Upper lobe of right lung (tissue), 1 donor: ENCODE measurements around the gene CLEC4D. TPM values are rescaled to one million over a fixed set of nuclear protein-coding genes. Genes with fewer than 3 reads are reported as not detected.

Experiments used
- ATAC-seq: fragments of 200-7000 bp; cut with Tn5 transposase; one replicate; pipeline ENCODE4 v1.9.1; 2020; ENCODE audit warnings: mild to moderate bottlenecking, moderate library complexity
- DNase-seq: peaks from one replicate; pipeline ENCODE4 v3.0.0-alpha.2; 2020
- H3K27ac ChIP-seq: fragments of 200-600 bp; one replicate; pipeline ENCODE4 v1.8.0; 2022
- H3K27me3 ChIP-seq: fragments of 200-600 bp; one replicate; pipeline ENCODE4 v1.8.0; 2022; ENCODE audit warnings: mild to moderate bottlenecking
- H3K36me3 ChIP-seq: fragments of 200-600 bp; one replicate; pipeline ENCODE4 v1.8.0; 2022
- H3K4me1 ChIP-seq: fragments of 200-600 bp; one replicate; pipeline ENCODE4 v1.8.0; 2022
- H3K4me3 ChIP-seq: fragments of 200-600 bp; one replicate; pipeline ENCODE4 v1.8.0; 2022; ENCODE audit warnings: mild to moderate bottlenecking
- H3K9me3 ChIP-seq: fragments of 200-600 bp; one replicate; pipeline ENCODE4 v1.8.0; 2022
- intact Hi-C: fragments of 100-400 bp; cut with DNase I; formaldehyde crosslinking; loops from one replicate; pipeline ENCODE4 v1.11.0; 2022
- total RNA-seq: library from RNA; stranded (reverse); fragmentation: NEBNext Ultra II Directional; extraction: Animal tissue kit (Norgen Biotek cat#: 25700); gene quantifications from one replicate; pipeline ENCODE4 v1.2.1, GENCODE V29; 2021
- TF ChIP-seq, protein P1 (sequence below): fragments of 200-600 bp; IDR thresholded peaks from one replicate; pipeline ENCODE4 v1.8.0; 2022; ENCODE audit warnings: antibody characterized with exemption
- donor health status: DM: no; HTN: yes; CAD: no; lungs with severe emphysema.

CLEC4D gene
- total RNA-seq, 1 donor from 2014 or later: 1.1 TPM

DNA sequence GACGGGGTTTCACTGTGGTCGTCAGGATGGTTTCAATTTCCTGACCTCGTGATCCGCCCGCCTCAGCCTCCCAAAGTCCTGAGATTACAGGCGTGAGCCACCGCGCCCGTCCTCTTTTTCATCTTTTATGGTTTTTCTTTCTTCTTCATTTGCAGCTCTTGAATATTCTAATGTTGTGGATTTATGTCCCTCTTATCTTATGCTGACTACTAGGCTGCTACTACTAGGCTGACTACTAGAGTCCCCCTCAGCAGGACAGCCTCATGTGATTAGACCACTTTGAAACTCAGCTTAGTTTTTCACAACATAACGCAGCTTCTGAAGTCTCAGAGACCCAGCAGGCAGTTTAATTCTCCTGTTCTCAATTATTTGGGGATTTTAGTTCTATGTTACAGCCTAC is 28.3 kb downstream of the CLEC4D start:
- Histone ChIP-seq H3K4me1 (no peaks in the 10 kb centered on the region), H3K27me3 (no peaks in the 10 kb centered on the region), H3K4me3 (no peak overlapping the region), H3K36me3 (no peaks in the 10 kb centered on the region), H3K27ac (no peak overlapping the region), H3K9me3 (no peaks in the 10 kb centered on the region)
- TF ChIP-seq, protein P1, sequence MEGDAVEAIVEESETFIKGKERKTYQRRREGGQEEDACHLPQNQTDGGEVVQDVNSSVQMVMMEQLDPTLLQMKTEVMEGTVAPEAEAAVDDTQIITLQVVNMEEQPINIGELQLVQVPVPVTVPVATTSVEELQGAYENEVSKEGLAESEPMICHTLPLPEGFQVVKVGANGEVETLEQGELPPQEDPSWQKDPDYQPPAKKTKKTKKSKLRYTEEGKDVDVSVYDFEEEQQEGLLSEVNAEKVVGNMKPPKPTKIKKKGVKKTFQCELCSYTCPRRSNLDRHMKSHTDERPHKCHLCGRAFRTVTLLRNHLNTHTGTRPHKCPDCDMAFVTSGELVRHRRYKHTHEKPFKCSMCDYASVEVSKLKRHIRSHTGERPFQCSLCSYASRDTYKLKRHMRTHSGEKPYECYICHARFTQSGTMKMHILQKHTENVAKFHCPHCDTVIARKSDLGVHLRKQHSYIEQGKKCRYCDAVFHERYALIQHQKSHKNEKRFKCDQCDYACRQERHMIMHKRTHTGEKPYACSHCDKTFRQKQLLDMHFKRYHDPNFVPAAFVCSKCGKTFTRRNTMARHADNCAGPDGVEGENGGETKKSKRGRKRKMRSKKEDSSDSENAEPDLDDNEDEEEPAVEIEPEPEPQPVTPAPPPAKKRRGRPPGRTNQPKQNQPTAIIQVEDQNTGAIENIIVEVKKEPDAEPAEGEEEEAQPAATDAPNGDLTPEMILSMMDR: no peak
- ATAC-seq (no peak), DNase-seq (no peak)
- intact Hi-C loops: loop anchor here (10.0 kb wide), 1 partner anchor 63 kb away; no protein-coding TSS in a partner anchor

DNA sequence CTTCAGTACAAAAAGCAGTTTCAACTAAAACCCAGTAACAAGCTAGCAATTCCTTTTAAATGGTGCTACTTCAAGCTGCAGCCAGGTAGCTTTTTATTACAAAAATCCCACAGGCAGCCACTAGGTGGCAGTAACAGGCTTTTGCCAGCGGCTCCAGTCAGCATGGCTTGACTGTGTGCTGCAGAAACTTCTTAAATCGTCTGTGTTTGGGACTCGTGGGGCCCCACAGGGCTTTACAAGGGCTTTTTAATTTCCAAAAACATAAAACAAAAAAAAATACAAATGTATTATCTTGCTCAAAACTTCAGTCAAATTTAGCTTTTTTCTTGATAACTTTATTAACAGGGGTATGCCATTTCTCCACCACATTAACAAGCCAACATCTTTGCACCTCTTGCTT is 31.0 kb downstream of the CLEC4D start:
- no peaks in the 10 kb centered on the region for H3K36me3 ChIP-seq
- no peak for DNase-seq
- no peak overlapping the region for H3K4me3 ChIP-seq
- ATAC-seq: peak; percentile 88
- intact Hi-C loops: loop anchor here (10.0 kb wide), 1 partner anchor 61 kb away; no protein-coding TSS in a partner anchor
- H3K9me3 ChIP-seq: no peaks in the 10 kb centered on the region
- TF ChIP-seq, protein P1: peak; percentile 98
- no peaks in the 10 kb centered on the region for H3K4me1 ChIP-seq
- H3K27me3 ChIP-seq: no peaks in the 10 kb centered on the region
- H3K27ac ChIP-seq: no peak overlapping the region

DNA sequence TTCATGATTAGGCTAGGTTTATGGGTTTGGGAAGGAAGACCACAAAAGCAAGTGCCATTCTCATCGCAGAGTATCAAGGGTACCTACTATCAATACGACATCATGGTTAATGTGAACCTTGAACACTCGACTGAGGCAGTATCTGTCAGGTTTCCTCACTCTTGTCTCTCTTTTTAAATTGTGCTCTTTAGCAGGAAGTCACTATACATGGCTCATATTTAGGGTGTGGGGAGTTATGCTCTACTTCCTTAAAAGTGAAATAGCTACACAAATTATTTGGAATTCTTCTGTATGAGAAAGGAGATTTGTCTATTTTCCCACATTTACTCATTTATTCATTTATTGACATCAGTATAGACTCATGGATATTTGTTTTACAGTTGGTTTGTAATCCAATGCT is 33.3 kb downstream of the CLEC4D start:
- no peaks in the 10 kb centered on the region for H3K9me3 ChIP-seq
- ATAC-seq (peak; percentile 35), DNase-seq (no peak)
- intact Hi-C loops: loop anchor here (10.0 kb wide), 1 partner anchor 58 kb away; no protein-coding TSS in a partner anchor
- no peaks in the 10 kb centered on the region for H3K27me3 ChIP-seq
- H3K27ac ChIP-seq: no peak overlapping the region
- H3K36me3 ChIP-seq: no peaks in the 10 kb centered on the region
- TF ChIP-seq, protein P1: no peak
- H3K4me1 ChIP-seq: no peaks in the 10 kb centered on the region
- no peak overlapping the region for H3K4me3 ChIP-seq

DNA sequence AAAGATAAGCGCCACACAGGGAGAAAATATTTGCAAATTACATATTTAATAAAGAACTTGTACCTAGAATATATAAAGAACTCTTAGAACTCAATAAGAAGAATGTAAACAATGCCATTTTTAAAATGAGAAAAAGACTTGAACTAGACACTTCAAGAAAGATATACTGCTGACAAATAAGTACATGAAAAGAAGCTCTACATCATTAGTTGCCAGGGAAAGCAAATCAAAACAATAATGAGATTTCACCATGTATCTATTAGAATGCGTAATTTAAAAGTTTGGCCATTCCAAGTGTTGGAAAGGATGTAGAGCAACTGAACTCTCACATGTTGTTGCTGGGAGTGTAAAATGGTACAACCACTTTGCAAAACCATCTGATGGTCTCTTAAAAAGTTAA is 34.3 kb downstream of the CLEC4D start:
- Histone ChIP-seq H3K36me3 (no peaks in the 10 kb centered on the region), H3K27me3 (no peaks in the 10 kb centered on the region), H3K9me3 (no peaks in the 10 kb centered on the region), H3K27ac (no peak overlapping the region), H3K4me1 (no peaks in the 10 kb centered on the region), H3K4me3 (no peak overlapping the region)
- intact Hi-C loops: loop anchor here (10.0 kb wide), 1 partner anchor 57 kb away; no protein-coding TSS in a partner anchor
- DNase-seq (no peak), ATAC-seq (no peak)
- TF ChIP-seq, protein P1: no peak

DNA sequence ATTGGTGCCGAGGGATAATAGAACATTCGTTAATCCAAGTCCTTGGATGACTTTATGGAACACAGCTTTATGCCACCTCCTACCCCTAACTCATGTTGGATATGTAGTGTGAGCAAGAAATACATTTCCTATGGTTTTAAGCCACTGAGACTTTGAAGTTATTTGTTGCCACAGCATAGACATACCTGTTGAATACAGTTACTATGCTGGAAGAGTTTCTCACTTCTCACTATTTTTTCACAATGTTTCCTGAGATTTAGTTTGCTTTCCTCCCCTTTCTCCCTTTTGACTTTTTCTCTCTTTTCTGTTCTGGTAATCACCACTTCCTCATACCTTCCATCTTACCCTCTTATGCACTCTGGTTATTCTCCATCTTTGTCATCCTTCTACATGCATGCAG is 34.9 kb downstream of the CLEC4D start:
- no peak for ATAC-seq
- H3K27ac ChIP-seq: no peak overlapping the region

More for the DNA sequence above, 34.9 kb downstream of the CLEC4D start:
- Histone ChIP-seq H3K36me3 (no peaks in the 10 kb centered on the region), H3K9me3 (no peaks in the 10 kb centered on the region), H3K4me3 (no peak overlapping the region), H3K27me3 (no peaks in the 10 kb centered on the region), H3K4me1 (no peaks in the 10 kb centered on the region)
- TF ChIP-seq, protein P1: no peak
- DNase-seq: no peak
- intact Hi-C loops: loop anchor here (10.0 kb wide), 1 partner anchor 57 kb away; no protein-coding TSS in a partner anchor
